GM21526 (cell line): Measurements from ENCODE around the gene SCAMP1.
"Not testable (repeated sequence)": the region's sequence is repeated elsewhere in the genome, so short reads cannot be mapped to it uniquely, and the experiment has no call there.

Experiments used
- ATAC-seq: cut with Tn5 transposase; IDR thresholded peaks from one replicate; pipeline ENCODE4 v1.9.1; 2021; ENCODE audit warnings: moderate library complexity; ENCODE audit not compliant: unreplicated experiment, low FRiP score

The SCAMP1 gene, protein sequence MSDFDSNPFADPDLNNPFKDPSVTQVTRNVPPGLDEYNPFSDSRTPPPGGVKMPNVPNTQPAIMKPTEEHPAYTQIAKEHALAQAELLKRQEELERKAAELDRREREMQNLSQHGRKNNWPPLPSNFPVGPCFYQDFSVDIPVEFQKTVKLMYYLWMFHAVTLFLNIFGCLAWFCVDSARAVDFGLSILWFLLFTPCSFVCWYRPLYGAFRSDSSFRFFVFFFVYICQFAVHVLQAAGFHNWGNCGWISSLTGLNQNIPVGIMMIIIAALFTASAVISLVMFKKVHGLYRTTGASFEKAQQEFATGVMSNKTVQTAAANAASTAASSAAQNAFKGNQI

DNA sequence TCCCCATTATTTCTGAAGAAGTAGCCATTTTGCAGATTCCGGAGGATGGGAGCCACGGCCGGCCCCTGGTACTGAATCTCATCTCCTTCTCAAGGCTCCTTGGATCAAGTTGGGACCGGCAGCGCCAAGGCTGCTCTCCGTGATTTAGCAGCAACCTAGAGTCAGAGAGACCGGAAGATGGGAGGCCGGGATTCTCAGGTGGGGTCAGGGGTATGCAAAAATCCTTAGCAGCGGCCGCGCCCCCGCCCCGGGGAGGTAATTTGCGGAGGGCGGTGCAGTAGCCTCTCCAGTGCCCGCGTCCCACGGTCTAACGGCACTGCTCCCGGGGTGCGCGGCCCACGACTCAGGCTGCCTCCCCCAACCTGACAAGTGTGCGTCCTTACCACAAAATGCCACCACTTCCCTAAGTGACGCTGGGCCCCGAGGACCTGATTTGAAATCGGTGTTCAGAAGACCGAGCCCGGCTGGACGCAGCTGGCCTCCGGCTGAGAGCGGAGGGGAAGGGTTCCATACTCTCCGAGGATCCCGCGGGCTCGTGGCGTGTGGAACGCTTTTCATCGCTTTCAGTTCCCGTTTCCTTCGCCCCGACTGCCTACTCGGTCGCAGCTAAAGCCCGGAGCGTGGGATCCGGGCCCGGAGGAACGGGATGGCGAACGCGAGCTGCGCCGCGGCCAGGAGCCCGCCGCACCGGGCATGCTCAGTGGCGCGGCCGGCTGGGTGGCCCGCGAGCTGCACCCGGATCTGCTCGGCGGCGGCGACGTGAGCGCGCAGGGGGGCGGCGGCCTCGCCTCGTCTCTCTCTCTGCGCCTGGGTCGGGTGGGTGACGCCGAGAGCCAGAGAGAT, at the start of gene SCAMP1:
Gene SCAMP1, plus strand, starts transcription at position 787 of the 843 bp plus-strand sequence. Its CDS starts 55 bp downstream, at position 842.
- peak; percentile 78 for ATAC-seq

DNA sequence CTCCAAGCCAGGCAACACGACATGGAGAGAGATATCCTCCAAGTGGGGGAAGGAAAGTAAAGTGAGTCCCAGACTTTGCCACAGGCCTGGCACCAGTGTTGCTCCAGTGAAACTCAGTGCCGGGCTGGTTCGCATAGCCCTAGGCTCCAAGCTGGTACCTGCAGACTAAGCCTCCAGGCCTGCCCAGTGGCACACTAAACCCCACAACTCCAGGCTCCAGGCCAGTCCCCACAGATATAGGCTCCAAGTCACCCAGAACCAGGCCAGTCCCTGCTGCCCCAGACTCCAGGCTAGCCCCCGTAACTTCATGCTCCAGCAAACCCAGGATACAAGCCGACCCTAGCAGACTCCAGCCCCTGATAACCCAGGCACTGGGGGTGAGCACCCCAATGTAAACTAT, 42.9 kb upstream of the SCAMP1 start:
- no peak for ATAC-seq

DNA sequence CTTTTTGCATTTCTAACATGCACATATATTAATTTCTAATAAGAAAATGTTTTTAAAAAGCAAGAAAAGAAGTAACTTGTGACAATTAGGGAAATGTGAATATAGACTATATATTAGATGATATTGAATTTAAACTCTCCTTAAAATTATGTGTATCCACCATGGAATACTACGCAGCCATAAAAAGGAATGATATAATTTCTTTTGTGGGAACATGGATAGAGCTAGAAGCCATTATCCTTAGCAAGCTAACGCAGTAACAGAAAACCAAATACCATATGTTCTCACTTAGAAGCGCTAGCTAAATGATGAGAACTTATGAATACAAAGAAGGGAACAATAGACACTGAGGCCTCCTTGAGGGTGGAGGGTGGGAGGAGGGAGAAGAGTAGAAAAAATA, 42.1 kb upstream of the SCAMP1 start:
- ATAC-seq = no peak

DNA sequence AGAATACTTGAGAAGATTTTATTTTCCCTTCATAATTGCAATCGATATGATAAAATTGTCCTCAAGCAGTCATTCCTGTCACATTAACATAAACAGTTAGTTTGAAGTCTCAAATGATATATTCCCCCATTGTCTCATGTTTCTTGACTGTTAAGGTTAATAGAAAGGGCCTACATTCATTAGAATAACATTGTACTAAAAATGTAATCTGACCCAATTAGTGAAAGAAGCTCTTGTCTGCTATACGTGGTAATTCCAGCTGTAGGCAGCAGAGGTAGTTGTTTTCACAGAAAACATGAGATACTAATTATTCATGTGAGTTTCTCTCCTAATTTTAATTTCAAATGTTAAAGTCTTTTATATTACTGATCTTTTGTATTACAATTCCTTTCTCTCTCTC, 40.0 kb upstream of the SCAMP1 start:
- no peak for ATAC-seq

DNA sequence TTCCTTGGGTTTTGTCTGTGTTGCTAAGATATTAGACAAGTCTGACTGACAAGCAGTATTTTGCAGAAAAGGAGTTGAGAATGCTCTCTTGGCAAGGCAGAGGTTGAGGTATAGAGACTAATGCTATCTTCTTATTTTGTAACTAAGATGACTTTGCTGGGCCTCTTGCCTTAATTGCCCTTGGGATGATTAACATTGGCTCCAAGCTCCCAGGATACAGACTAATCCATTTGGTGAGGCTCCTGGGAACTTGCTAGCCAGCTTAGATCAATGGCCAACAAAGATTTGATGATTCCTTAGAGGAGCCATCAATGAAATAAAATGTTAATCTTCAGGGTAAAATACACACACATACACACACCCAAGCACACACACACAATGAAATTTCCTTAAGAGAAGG, 37.2 kb upstream of the SCAMP1 start:
- ATAC-seq = no peak

DNA sequence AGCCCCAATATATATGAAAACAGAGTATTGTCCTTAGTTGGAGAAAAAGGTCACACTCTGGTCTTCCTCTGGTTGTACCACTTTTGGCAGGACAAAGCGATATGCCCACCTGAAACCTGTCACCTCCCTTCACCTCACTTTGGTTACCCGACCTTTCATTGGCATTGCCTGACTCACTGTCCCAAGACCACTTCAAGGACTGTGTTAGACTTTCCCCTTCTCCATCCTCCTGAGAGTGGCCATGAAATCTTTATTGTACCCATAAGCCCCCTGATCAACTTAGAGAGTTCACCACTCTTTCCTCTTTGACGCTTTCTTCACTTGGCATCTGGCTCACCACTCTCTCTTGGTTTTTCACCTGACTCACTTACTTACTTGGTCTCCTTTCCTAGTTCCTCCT, 33.5 kb upstream of the SCAMP1 start:
- no peak for ATAC-seq

DNA sequence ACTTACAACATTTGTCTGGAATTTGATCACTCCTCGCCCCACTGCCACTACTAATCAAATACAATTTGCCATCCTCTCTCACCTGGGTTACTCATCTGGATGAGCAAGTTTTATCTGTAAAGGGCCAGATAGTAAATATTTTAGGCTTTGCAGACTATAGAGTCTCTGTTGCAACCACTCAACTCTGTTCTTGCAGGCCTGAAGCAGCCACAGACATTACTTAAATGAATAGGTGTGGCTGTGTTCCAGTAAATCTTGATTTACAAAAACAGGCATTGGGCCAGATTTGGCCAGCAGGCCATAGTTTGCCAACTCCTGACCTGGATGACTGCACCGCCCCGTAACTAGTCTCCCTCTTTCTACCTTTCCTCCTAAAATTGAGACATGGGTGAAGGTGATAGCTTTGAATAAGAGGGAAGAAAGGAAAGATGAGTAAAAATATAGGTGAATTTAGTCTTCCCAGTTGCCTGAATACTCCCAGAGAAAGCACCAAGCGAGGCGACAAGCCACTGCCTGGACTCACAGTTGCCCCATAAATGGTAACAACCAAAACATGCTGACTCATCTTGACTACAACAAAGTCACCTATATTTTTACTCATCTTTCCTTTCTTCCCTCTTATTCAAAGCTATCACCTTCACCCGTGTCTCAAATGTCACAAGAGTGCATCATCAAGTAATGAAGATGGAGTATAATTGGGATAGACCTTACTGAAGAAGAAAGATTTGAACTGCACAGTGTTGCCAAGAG, 32.5 kb upstream of the SCAMP1 start:
- ATAC-seq = no peak

DNA sequence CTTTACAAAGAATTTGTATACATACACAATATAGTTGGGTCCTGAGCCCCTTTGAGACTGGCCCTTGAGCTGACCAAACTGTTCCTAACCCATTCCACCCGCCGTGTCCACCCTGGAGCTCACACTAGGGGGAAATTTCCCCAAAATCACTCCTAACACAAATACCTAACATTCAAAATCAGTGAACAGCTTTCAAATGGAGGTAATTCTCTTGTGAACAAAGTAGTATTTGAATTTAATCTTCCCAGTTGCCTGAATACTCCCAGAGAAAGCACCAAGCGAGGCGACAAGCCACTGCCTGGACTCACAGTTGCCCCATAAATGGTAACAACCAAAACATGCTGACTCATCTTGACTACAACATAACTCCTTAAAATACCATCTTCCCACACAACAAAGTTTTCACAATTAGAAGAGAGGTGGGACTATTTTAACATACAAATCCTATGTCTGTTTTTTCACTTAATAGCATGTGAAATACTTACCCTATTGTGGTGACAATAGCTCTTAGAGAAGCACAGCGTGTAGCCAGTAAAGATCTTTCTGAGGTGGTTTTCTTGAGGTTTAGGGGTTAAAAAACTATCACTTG, 31.7 kb upstream of the SCAMP1 start:
- ATAC-seq = no peak

DNA sequence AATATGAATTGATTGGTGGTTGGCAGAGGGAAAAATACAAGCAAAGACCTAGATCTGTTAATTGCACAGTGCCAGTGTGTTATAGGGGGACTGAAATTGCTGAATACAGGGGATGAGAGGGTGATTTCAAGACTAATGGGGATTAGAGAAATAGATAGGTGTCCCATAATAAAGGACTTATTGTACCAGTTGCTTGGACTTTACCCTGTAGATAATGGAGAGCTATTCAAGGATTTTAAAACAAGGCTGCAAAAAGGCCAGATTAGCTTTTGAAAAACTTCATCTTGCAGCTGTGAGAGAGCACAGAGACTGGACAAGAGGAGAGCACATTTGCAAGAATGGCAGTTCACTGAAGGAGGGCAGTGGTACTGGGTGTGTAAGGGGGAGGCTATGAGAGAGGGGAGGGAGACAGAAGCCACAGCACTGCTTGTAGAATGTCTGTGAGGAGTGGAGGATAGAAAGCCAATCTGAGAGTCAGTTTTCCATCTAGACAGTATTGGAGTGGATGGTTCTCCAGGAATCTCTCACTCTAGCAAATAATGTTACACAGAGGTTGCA, 28.8 kb upstream of the SCAMP1 start:
- no peak for ATAC-seq

DNA sequence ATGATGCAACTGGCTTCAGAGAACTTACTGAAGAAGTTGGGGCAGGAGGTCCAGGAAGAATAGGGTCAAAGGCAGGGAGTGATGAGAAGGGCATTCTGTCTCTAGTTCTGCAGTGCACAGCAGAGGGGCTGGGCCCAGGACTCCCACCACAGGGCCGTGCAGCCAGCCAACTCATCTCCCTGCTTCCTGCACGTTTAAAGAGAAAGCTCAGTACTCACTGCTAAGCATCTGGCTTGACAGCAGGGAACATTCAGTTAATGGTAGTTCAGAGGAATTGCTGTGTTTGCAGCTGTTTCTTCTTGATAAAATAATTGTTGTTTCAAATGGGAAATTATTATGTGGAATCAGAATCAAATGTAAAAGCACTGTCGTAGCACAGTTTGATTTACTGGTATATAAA, 25.6 kb upstream of the SCAMP1 start:
- no peak for ATAC-seq

DNA sequence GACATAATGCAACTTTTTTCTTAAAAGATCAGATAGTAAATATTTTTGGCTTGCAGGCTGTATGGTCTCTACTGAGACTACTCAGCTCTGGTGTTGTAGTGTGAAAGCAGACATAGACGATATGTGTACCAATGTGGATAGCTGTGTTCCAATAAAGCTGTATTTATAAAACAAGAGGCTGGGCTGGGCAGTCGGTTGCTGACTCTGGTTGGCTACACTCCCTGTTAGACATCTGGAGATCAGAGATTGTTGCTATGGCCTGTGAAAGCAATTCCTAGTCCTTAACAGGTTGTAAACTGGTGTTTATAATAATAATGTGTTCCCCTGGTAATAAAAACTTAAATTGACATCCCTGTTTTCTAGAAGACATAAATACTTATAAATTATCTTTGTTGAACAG, 24.4 kb upstream of the SCAMP1 start:
- ATAC-seq = no peak

DNA sequence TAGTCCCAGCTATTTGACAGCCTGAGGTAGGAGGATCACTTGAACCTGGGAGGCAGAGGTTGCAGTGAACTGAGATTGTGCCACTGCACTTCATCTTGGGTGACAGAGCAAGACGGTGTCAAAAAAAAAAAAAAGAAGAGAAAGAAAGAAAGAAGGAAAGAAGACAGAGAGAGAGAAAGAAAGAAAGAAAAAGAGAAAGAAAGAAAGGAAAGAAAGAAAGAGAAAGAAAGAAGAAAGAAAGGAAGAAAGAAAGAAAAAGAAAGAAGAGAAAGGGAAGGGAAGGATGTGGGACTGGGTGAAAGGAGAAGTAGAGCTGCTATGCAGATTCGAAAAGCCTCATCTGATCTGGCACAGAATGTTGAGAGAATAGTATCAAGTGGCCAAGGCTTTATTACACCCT, 23.7 kb upstream of the SCAMP1 start:
- no peak for ATAC-seq

DNA sequence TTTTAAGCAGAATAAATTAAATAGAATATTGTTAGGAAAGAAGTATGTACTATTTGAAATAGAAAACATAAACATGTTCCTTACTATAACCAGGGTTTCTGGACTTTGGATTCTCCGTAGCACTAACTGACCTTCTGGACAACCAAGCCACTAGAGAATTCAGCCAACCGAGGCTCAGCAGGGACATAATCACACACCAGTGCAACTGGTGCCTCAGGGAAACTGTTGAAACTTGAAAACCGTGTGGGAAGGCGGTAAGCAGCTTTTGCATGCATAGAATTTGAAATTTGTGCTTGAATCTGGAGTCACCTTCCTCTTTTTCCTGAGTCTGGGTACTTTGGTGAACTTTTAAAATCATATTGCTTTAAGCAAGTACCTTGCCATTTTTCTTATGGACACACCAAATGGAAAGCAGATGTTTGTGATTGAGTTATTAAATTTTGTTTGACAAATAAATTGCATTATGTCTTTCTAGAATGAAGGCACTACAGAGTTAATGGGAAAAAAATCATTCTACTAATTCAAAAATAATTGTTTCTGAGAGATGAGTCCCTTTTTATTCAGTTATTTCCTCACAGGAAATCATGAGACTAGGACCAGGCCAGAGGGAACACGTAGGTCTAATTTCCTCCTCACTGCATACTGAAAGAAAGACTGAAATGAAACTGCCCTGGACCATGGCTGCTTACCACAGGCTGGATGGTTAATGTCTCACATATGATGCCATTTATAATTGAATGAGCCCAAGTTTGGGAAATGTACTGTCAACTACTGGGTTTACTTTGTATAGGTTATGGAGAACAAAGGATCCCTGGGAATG, 20.6 kb upstream of the SCAMP1 start:
- ATAC-seq = no peak

DNA sequence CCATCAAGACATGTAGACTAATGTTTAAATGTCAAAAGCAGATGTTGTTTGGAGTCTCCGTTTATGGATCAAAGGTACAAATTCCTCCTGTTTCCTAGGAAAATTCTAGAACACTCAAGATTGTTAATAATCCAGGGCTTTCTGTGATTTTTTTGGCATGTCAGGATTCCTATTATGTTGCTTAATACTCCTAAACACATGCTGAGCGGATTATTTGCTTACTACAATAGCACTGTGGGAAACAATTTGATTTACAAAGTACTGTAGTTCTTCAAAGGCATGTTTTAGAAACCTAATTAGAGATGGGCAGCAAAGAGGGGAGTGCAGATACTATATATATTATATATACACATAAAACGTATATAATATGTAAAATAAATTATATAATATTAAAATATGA, 19.0 kb upstream of the SCAMP1 start:
- ATAC-seq = no peak

DNA sequence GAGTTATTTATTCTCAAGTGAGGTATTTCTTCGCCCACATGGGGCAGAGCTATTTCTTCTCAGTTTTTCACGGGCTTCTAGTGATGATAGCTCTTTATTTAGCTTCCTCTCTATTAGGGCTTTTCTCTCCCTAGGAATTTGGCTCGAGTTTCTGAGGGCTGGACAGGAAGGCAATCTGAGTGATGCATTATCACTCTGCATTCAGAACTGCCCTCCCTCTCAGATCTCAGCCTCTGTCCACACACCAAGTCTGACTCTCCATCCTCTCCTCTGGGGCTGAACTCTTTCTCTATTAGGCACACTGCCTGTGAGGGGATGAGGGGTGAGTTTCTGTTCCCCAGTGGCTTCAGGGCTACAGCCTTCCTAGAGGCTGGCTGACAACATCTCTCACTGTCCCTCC, 14.9 kb upstream of the SCAMP1 start:
- no peak for ATAC-seq

DNA sequence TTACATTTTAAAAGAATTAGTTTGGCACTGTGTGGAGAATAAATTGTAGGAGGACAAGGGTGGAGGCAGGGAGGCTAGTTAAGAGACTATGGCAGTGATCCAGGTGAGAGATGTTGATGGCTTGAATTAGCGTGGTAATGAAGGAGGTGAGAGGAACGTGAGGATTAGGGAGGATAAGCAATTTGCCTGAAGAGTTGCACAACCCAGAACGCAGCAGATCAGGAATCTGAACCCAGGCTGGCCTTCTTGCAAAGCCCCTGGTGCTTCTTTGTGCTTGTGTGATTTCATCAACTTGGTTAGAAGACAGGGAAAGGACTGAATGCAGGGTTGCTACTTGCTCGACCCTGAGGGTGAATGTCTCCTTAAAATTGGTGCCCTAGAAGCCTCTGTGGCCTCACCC, 6.9 kb upstream of the SCAMP1 start:
- no peak for ATAC-seq

DNA sequence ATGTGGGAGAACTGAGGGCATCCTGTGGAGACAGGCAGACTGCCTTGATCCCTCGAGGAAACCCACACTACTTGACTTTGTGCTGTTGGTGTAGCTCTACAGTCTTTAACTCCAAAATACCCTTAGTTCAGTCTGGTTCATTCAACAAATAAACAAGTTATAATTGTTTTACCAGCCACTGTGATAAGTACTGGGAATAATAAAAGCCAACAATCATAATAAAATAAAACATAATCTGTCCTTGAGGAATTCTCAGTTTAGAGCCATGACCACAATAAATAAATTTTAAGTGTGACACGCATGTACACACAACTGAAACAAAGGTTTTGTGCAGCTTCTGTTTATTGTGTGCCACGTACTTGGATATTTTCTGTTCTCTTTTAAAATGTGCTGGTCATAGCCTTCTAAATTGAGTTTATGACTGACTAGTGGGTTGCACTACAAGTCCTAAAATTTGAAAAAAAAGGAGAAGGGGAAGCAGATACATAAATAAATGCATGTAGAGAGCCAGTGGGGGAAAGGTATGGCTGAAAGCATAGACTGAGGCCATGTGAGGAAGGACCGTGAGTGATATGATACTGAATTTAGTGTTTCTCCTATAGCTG, 6.2 kb upstream of the SCAMP1 start:
- no peak for ATAC-seq

DNA sequence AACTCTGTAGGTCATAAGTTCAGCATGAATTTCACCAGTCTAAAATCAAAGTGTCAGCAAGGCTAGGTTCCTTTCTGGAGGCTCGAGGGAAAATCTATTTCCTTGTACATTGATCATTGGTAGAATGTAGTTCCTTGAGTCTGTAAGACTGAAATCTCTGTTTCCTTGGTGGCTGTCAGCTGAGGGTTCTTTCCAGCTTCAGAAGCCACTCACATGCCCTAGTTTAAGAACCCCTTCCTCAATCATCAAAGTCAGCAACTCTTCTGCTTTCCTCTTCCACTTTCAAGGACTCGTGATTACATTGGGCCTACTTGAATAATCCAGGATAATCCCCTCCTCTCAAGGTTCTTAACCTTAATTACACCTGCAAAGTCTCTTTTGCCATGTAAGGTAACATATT, 4.9 kb upstream of the SCAMP1 start:
- no peak for ATAC-seq

DNA sequence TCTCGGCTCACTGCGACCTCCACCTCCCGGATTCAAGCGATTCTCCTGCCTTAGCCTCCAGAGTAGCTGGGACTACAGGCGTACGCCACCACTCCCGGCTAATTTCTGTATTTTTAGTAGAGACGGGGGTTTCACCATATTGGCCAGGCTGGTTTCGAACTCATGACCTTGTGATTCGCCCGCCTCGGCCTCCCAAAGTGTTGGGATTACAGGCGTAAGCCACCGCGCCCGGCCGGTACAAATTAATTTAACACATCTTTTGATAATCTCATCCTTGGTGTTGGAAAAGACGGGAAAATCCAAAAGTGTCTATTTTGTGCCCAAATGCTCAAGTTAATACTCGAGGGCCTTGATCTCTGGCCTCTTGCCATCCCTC, 974 bp upstream of the SCAMP1 start:
- ATAC-seq = not testable (repeated sequence)

DNA sequence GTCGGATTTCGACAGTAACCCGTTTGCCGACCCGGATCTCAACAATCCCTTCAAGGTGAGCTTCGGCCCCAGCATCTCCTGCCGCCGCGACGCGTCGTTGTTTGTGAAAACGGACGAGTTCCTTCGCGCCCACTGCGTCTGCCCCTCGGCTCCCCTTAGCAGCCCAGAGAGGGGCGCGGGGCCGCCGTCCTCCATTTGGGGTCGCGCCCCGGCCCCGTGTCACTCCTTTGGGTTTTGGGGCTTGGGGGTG, 182 bp downstream of the SCAMP1 start:
- ATAC-seq = no peak
